Brain pericyte (primary cell): ENCODE data around the gene MB21D2.
A peak's percentile ranks its signal among the peaks of the same experiment; 100 is the strongest.

Experiments
- DNase-seq: peaks from one replicate; pipeline ENCODE4 v3.0.0-alpha.2; 2012; ENCODE audit warnings: low read depth, low spot score

Gene MB21D2

GRCh38 chr3:192892981-192893700 is 24.5 kb downstream of the MB21D2 start:
- DNase-seq, result peak; percentile 76

DNA sequence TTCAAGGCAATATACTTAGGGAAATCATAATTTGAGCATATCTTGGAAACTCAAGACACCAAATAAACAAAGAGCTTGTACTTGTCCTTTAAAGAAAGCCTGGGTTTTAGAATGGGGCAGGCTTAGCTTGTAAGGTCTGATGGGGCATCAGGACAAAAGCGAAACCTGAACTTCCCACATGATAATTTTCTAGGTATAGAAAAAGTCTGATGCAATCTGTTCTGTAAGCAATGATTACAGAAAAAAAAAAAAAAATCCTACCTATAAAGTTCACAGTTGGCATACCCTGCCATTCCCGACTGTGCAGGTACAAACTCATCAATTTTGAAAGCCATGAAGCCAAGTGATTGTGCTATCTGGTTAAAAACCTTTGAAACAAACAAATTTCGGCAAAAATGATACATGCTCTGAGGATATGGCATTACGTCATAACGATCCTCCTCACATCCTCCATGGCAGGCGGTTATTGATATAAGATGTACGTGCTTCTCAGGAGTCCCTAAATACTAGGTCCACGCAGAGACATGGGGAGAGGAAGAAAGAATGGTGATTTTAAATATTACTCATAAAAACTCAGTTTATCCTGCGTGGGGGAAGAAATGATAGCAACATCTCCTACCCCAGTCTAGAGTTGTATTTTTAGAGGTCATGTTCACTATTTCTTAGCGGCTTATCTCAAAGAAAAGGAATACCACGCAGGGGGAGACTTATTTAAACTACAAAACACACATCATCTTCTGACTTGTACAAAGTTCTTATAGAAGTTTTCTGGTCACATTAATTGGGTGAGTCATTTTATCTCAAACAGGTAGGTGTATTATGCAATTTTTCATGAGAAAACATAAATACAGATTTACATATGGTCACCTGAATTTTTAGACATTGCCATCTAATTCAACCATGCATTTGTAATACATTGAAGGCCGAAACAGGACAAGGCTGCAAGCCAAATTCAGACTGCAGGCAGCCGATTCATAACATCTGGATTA is 27.0 kb downstream of the MB21D2 start:
- no peak for DNase-seq

DNA sequence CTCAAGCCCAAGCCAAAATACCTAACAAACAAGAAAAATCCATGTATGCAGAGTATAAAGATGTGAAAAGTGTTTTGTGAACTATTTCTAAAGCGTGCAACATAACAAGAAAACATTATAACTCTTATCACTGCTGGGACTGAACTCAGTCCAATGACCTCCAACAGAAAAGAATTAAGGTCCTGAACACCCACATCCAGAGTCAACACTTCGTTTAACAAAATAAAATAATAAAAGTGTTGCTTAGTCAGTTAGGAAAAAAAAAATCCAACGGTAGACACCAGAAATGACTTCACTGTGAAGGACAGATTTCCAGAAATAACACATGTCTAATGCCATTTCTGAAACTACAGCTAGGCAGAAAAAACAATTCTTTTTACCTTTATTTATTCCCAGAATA is 28.0 kb downstream of the MB21D2 start:
- no peak for DNase-seq

GRCh38 chr3:192888190-192888589 is 29.5 kb downstream of the MB21D2 start:
- no peak for DNase-seq

DNA sequence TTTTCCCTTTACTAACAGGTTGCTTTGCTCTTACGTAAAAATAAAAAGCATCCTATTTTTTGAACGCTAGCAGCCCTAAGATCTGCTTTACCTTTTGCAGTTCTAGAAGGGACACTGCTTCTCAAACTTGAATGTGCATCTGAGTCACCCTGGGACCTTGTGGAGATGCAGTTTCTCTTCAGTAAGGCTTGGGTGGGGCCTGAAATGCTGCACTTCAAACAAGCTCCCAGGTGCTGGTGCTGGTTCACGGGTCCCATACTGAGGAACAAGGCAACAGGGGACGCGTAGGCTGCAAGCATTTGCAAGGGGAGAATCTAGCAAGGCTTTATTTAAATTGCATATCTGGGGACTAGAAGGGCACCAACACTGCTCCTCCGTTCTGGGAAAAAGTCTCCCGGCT is 30.0 kb downstream of the MB21D2 start:
- DNase-seq, result no peak

GRCh38 chr3:192887047-192887446 is 30.6 kb downstream of the MB21D2 start:
- DNase-seq, result no peak

- no peak for DNase-seq
These were observed 32.6 kb downstream of the MB21D2 start for GRCh38 chr3:192884777-192885773.

DNA sequence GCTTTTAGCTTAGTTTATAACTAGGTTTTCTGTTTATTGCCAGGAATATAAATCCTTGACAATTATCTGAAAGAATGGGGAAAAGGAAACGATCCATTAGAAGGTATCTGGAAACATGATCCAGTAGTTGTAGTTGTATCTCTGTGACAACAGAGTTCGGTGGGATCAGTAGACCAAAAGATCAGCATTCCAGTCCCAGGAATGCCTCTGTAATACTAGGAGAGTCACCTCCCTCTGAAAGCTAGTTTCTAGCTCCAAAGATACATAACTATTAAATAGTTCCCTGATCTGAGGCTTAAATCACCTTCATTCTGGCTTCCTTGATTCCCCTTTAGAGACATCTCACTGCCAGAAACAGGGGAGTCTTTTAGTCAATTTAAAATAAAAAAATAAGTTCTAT is 34.1 kb downstream of the MB21D2 start:
- DNase-seq, result no peak

DNA sequence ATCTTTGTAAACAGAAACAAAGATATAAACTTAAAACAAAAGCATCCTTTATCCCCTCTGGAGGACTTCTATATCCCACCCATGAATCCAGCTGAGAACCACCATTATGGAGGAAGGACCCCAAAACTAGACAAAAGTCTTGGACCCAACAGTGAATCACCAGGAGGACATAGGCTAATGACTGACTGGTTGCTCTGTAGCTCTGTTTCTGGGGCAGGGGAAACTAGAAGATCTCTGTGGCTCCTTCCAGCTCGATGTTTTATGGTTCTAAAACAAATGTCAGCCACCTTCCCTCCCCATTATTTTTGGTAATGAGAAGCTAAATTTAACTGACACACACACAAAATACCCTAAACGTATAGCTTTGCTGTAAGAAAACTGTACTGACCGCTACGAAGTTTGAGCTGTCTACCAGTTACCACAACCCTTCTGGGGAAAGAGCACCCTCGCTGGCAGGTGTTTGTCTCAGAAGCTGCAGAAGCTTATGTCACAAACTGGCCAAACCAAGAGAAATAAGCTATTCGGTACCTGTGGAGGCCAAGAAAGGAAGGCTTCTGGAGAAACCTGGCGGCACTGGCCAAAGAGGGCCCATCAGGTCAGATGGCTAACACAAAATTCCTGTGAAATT is 36.4 kb downstream of the MB21D2 start:
- DNase-seq, result no peak

DNA sequence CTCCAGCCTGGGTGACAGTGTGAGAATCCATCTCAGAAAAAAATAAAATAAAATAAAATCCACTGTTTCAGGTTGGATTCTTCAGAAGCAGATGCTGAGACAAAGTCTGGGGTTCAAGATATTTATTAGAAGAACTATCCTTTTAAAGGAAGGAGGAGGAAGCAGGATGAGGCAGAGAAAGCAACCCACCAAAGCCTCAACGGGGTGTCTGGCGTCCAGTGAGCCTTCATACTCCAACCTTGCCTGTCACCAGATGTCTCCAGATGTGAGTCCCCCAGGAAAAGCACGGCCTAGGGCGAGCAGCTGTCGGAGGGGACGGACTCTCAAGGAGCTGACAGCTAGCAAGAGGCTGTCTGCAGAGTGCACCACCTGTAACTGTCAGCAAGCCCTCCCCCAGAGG is 37.3 kb downstream of the MB21D2 start:
- no peak for DNase-seq

DNA sequence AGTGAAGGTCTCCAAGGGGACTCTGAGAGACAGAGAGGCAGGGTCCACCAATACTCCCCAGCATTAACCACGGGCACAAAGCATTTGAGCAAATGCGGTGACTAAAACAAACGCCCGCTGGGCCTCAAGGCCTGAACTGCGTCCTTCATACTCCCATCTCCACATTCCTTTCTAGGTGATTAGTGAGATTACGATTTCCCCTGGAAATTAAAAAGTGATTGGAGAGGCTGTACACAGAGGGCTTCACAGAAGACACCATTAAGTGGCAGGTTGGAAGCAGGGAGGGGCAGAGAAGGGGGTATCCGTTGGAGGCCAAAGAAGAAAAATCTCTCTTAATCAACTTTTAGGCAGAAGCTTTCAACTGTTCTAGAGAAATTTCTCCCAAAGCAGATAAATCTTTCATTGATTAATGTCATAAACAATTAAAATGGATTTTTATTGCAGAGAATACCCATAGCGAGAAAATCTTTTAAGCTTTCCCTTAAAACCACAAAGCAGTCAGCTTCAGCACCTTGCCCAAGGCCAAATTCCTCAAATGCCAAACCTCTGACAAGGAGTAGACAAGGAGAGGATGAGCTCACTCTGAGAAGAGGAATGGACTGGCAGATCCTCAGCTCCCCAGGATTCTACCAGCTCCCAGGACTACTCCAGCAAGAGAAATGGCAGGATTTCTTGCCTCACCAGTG is 38.2 kb downstream of the MB21D2 start:
- no peak for DNase-seq

DNA sequence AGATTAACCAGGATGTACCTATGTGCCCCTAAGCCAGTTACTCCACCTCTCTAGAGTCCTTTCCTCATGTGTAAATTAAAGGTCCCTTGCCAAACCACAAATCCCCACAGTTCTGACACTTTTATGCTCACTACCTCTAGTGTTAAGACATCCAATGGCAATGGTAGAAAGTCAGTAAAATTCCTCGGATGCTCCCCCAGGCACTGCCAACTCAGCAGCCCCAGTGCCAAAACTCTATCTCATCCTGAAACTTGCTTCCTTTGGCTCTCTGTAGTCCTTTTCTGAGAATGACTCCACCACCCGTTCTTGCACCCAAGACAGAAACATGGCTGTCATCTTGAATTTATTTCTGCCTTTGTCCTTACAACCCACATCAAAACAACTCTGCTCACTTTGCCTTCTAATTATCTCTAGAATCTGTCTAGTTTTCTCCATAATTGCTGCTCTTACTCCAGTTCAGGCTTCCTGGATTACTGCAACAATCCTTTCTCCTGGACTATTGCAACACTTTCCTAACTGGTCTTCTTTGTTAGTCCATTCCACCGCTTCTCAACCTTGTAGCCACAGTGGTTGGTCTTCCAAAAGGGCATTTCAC is 41.6 kb downstream of the MB21D2 start:
- no peak for DNase-seq

- no peak for DNase-seq
These were observed 46.8 kb downstream of the MB21D2 start for GRCh38 chr3:192870822-192871221.

- no peak for DNase-seq
These were observed 48.3 kb downstream of the MB21D2 start for GRCh38 chr3:192869131-192870031.

- DNase-seq, result no peak
These were observed 50.0 kb downstream of the MB21D2 start for GRCh38 chr3:192867645-192868044.

DNA sequence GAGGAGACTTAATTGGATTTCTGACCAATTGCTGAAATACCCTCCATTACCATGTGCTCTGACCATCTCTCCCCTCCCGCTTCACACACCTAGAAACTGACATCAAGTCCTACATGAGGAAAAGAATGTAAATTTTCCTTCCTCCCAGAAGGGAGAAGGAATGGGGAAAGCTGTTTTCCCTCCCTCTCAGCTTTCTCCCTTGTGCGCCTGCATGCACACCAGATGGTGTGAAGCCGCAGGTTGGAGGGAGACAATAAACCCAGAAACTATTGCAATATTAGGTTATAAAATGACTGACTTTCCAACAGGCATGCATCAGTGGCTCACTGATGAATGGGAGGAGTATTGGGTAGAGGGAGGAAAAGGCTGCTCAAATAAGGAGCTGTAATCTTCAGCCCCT is 50.9 kb downstream of the MB21D2 start:
- no peak for DNase-seq

- DNase-seq, result no peak
These were observed 52.7 kb downstream of the MB21D2 start for GRCh38 chr3:192864941-192865340.

- no peak for DNase-seq
These were observed 54.6 kb downstream of the MB21D2 start for GRCh38 chr3:192863091-192863420.

DNA sequence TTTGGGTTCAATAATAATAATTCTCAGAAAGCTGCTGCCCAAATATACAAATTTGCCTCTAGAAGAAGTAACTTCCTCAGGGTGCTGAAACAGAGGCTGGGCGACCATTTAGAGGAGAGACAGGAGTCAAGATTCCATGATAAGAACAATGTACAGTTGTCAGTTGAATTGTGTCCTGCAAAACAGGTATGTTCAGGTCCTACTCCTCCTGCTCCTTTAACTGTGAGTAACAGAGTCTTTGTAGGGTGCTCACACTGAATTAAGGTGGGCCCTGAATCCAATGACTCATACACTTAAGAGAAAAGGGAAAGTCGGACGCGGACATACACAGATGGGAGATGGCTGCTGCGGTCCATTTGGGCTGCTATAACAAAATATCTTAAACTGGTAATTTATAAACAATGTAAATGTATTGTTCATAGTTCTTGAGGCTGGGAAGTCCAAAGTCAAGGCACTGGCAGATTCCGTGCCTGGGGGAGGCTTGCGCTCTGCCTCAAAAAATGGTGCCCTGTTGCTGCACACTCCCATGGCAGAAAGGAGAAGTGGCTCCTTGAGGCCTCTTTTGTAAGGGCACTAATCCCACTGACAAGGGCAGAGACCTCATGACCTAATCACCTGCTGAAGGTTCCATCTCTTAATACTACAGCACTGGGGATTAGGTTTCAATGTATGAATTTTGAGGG is 55.1 kb downstream of the MB21D2 start:
- no peak for DNase-seq
